ENCODE data around the gene RAB43. TPM values are rescaled to one million over a fixed set of nuclear protein-coding genes. Genes with fewer than 3 reads are reported as not detected.

RAB43 gene
- total RNA-seq, 2 experiments from 2014 or later = 10.4 to 12.5 TPM

DNA sequence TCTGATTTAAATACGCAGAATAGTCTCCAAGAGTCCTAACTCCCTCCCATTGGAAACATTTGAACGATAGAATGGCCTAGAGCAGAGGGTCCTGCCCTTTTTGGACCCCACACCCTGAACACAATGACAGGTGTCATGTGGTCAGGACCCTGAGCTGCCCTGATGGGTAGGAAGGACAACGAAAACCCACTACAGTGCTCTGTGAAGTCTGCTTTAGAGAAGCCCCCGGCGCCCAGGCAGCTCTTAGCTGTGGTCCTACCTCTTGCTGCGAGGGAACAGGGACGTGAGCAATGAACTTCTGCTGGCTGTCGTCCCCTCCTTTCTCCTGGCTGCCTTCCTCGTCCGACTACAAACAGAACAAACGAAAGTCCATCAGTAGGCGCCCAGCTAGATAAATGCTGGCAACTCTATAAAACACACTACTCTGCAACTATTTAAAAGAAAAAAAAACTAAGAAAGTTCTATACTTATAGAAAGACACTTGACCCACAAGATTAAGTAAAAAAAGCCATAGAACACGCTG is 8.7 kb upstream of the RAB43 start:
- POLR2A ChIA-PET = no interaction called here
- H3K36me3 ChIP-seq (ENCODE audit: insufficient read depth, low read length) = peaks cover 83% of the 10 kb centered on the region

DNA sequence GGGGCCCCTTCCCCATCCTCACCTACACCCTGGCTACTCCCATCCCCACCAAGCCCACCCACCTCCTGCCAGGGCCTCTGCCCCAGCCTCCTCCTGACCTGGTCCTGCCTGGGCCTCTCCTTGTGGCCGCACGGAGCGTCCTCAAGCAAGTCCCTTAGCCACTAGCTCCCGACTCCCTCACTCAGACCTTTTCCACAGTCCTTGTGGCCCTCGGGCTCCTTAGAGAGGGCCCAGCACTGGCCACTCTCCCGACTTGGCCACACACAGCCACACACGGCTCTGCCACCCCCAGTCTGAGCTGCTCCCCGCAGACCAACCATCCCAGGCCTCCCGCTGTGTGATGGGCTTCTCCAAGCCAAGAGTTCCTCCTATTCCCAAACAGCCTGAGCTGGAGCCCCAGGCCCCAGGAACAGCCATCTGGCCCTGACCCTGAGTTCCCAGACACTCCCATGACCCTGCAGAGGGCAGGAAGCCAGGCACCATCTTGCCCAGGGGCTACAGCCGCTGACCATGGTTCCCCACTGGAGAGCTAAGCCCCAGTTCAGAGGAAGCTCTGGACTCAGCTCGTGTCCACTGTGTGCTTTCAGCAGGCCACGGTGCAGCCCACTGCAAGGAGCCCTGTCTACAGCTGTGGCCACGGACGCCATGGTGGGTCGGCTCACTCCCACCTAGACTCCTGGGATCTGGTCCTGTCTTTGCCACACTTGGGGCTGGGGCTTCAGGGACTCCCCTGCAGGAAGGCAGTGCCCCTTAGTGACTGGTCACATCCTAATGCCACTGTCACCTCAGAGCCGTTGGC is 7.0 kb upstream of the RAB43 start:
- Histone ChIP-seq H3K9me2 (ENCODE audit: insufficient read depth, low read length) (no peaks in the 10 kb centered on the region), H3K9me3 (ENCODE audit: low read length) (no peaks in the 10 kb centered on the region), H3K4me1 (ENCODE audit: insufficient read depth, low read length, poor library complexity, severe bottlenecking) (peaks cover 4% of the 10 kb centered on the region), H3K79me2 (ENCODE audit: insufficient read depth, low read depth, low read length) (no peaks in the 10 kb centered on the region), H3K36me3 (ENCODE audit: insufficient read depth, low read length) (peaks cover 70% of the 10 kb centered on the region), H3K4me3 (ENCODE audit: low read depth, low read length, poor library complexity, severe bottlenecking) (no peak overlapping the region), H3K27ac (ENCODE audit: low read depth, low read length, poor library complexity, severe bottlenecking) (no peak overlapping the region), H2AFZ (ENCODE audit: low read length) (no peak overlapping the region), H3K4me2 (ENCODE audit: low read length) (no peak overlapping the region), H4K20me1 (ENCODE audit: insufficient read depth, low read length) (no peaks in the 10 kb centered on the region)
- intact Hi-C loops (cut with micrococcal nuclease; ENCODE audit: unreplicated experiment) = no loop called here
- ChIA-PET POLR2A (interaction anchor here (0.6 kb wide), 1 partner anchor 125 kb away, joined by 3 read pairs; no protein-coding TSS in a partner anchor), CTCF (ENCODE audit: unreplicated experiment) (no interaction called here)
- TF ChIP-seq, protein P1, sequence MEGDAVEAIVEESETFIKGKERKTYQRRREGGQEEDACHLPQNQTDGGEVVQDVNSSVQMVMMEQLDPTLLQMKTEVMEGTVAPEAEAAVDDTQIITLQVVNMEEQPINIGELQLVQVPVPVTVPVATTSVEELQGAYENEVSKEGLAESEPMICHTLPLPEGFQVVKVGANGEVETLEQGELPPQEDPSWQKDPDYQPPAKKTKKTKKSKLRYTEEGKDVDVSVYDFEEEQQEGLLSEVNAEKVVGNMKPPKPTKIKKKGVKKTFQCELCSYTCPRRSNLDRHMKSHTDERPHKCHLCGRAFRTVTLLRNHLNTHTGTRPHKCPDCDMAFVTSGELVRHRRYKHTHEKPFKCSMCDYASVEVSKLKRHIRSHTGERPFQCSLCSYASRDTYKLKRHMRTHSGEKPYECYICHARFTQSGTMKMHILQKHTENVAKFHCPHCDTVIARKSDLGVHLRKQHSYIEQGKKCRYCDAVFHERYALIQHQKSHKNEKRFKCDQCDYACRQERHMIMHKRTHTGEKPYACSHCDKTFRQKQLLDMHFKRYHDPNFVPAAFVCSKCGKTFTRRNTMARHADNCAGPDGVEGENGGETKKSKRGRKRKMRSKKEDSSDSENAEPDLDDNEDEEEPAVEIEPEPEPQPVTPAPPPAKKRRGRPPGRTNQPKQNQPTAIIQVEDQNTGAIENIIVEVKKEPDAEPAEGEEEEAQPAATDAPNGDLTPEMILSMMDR (conservative IDR thresholded peaks at IDR 0.05; ENCODE audit: low read length) = no peak
- TF ChIP-seq EZH2phosphoT487 (IDR thresholded peaks at IDR 0.05; ENCODE audit: borderline replicate concordance, low read depth, low read length) = no peak
- DNase-seq (ENCODE audit: low spot score) = no peak
- no TSS peak for BruUV-seq (replicated peaks)

More for the DNA sequence above, 8.7 kb upstream of the RAB43 start:
- intact Hi-C loops (cut with micrococcal nuclease; ENCODE audit: unreplicated experiment) = no loop called here
- Histone ChIP-seq H3K9me2 (ENCODE audit: insufficient read depth, low read length) (no peaks in the 10 kb centered on the region), H3K4me2 (ENCODE audit: low read length) (no peak overlapping the region), H3K4me3 (ENCODE audit: low read depth, low read length, poor library complexity, severe bottlenecking) (no peak overlapping the region), H4K20me1 (ENCODE audit: insufficient read depth, low read length) (no peaks in the 10 kb centered on the region), H3K4me1 (ENCODE audit: insufficient read depth, low read length, poor library complexity, severe bottlenecking) (no peaks in the 10 kb centered on the region), H3K9me3 (ENCODE audit: low read length) (no peaks in the 10 kb centered on the region), H3K27ac (ENCODE audit: low read depth, low read length, poor library complexity, severe bottlenecking) (no peak overlapping the region), H3K79me2 (ENCODE audit: insufficient read depth, low read depth, low read length) (no peaks in the 10 kb centered on the region), H2AFZ (ENCODE audit: low read length) (no peak overlapping the region)
- CTCF ChIA-PET (ENCODE audit: unreplicated experiment) = no interaction called here
- no peak for DNase-seq (ENCODE audit: low spot score)
- TF ChIP-seq, protein P1 (conservative IDR thresholded peaks at IDR 0.05; ENCODE audit: low read length) = no peak
- no peak for TF ChIP-seq EZH2phosphoT487 (IDR thresholded peaks at IDR 0.05; ENCODE audit: borderline replicate concordance, low read depth, low read length)
- BruUV-seq (replicated peaks) = no TSS peak

DNA sequence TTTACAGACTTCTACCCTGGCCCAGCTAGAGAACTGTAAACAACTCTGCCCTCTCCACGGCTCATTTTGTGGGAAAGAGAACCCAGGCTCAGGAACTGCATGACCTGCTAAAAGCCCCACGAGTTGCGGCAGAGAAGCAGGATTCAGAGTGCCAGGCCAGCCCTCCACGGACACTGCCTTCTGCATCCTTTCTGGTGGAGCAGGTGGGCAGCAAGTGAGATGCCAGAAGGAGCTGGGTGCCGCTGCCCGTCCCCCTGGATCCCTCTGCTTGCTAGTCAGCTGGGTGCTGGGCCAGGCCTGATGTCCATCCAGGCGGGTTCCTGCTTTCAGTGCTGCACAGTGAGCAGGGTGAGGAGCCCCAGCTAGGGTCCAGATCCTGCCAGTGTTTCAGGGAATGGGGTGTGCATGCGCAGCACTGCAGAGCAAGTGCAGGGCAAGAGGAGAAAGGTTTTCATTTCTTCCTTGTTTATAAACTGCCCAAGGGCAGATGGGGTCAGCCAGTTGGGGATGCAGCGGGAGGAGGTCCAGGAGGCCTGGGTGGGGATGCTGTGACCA is 5.2 kb upstream of the RAB43 start:
- Histone ChIP-seq H3K9me3 (ENCODE audit: low read length) (no peaks in the 10 kb centered on the region), H2AFZ (ENCODE audit: low read length) (no peak overlapping the region), H3K36me3 (ENCODE audit: insufficient read depth, low read length) (peaks cover 52% of the 10 kb centered on the region), H3K79me2 (ENCODE audit: insufficient read depth, low read depth, low read length) (no peaks in the 10 kb centered on the region), H3K4me1 (ENCODE audit: insufficient read depth, low read length, poor library complexity, severe bottlenecking) (peaks cover 20% of the 10 kb centered on the region), H3K4me3 (ENCODE audit: low read depth, low read length, poor library complexity, severe bottlenecking) (no peak overlapping the region), H3K4me2 (ENCODE audit: low read length) (no peak overlapping the region), H3K9me2 (ENCODE audit: insufficient read depth, low read length) (no peaks in the 10 kb centered on the region), H4K20me1 (ENCODE audit: insufficient read depth, low read length) (no peaks in the 10 kb centered on the region), H3K27ac (ENCODE audit: low read depth, low read length, poor library complexity, severe bottlenecking) (no peak overlapping the region)
- no TSS peak for BruUV-seq (replicated peaks)
- no peak for DNase-seq (ENCODE audit: low spot score)
- POLR2A ChIA-PET = no interaction called here
- CTCF ChIA-PET (ENCODE audit: unreplicated experiment) = no interaction called here
- intact Hi-C loops (cut with micrococcal nuclease; ENCODE audit: unreplicated experiment) = no loop called here
- no peak for TF ChIP-seq EZH2phosphoT487 (IDR thresholded peaks at IDR 0.05; ENCODE audit: borderline replicate concordance, low read depth, low read length)
- TF ChIP-seq, protein P1 (conservative IDR thresholded peaks at IDR 0.05; ENCODE audit: low read length) = no peak
